ENCODE measurements around the gene PROM2.

PROM2 gene

GRCh38 chr2:95284886-95285541 lies 10.8 kb downstream of the PROM2 start:
- H4K20me1 ChIP-seq: no peaks in the 10 kb centered on the region
- no peak overlapping the region for H3K4me3 ChIP-seq
- no peak for TF ChIP-seq Cebpa-rat (IDR thresholded peaks at IDR 0.05)
- H3K27ac ChIP-seq: no peak overlapping the region
- no peaks in the 10 kb centered on the region for H3K4me1 ChIP-seq
- H3K9ac ChIP-seq: no peak overlapping the region
- no peak overlapping the region for H3K4me2 ChIP-seq
- peaks cover under 1% of the 10 kb centered on the region; the same call in 1 of the 2 replicates for H3K9me3 ChIP-seq
- H3K27me3 ChIP-seq: no peaks in the 10 kb centered on the region
- no peaks in the 10 kb centered on the region for H3K36me3 ChIP-seq

GRCh38 chr2:95285542-95285932 lies 11.3 kb downstream of the PROM2 start:
- no peak overlapping the region for H3K4me2 ChIP-seq
- H3K4me3 ChIP-seq: no peak overlapping the region
- peaks cover 6% of the 10 kb centered on the region for H3K9me3 ChIP-seq
- no peaks in the 10 kb centered on the region for H3K36me3 ChIP-seq
- H4K20me1 ChIP-seq: no peaks in the 10 kb centered on the region
- no peaks in the 10 kb centered on the region for H3K4me1 ChIP-seq
- no peaks in the 10 kb centered on the region for H3K27me3 ChIP-seq
- H3K27ac ChIP-seq: no peak overlapping the region
- no peak overlapping the region for H3K9ac ChIP-seq
- TF ChIP-seq Cebpa-rat (IDR thresholded peaks at IDR 0.05): no peak

- Histone ChIP-seq H3K27me3 (no peaks in the 10 kb centered on the region), H3K27ac (no peak overlapping the region), H3K4me1 (no peaks in the 10 kb centered on the region), H3K4me2 (no peak overlapping the region), H4K20me1 (no peaks in the 10 kb centered on the region), H3K36me3 (no peaks in the 10 kb centered on the region), H3K9ac (no peak overlapping the region), H3K9me3 (peaks cover 24% of the 10 kb centered on the region), H3K4me3 (no peak overlapping the region)
- TF ChIP-seq Cebpa-rat (IDR thresholded peaks at IDR 0.05): no peak
These were observed 13.1 kb downstream of the PROM2 start for GRCh38 chr2:95287336-95287735.

- no peaks in the 10 kb centered on the region for H3K27me3 ChIP-seq
- no peak overlapping the region for H3K4me2 ChIP-seq
- H3K4me3 ChIP-seq: no peak overlapping the region
- H3K27ac ChIP-seq: no peak overlapping the region
- no peak overlapping the region for H3K9ac ChIP-seq
- no peak for TF ChIP-seq Cebpa-rat (IDR thresholded peaks at IDR 0.05)
- H4K20me1 ChIP-seq: no peaks in the 10 kb centered on the region
- no peaks in the 10 kb centered on the region for H3K36me3 ChIP-seq
- no peaks in the 10 kb centered on the region for H3K4me1 ChIP-seq
- H3K9me3 ChIP-seq: peaks cover 27% of the 10 kb centered on the region
These were observed 13.6 kb downstream of the PROM2 start for GRCh38 chr2:95287806-95288205.

- Histone ChIP-seq H3K9me3 (peaks cover 27% of the 10 kb centered on the region), H3K4me1 (no peaks in the 10 kb centered on the region), H4K20me1 (no peaks in the 10 kb centered on the region), H3K36me3 (no peaks in the 10 kb centered on the region), H3K4me2 (no peak overlapping the region), H3K27me3 (no peaks in the 10 kb centered on the region), H3K9ac (no peak overlapping the region), H3K4me3 (no peak overlapping the region), H3K27ac (no peak overlapping the region)
- no peak for TF ChIP-seq Cebpa-rat (IDR thresholded peaks at IDR 0.05)
These were observed 15.0 kb downstream of the PROM2 start for GRCh38 chr2:95289253-95289652.

GRCh38 chr2:95291222-95291621 lies 17.0 kb downstream of the PROM2 start:
- Histone ChIP-seq H3K27me3 (0 out of 2 replicates have a peak, but pooled peaks cover under 1% of the 10 kb centered on the region), H3K4me2 (no peak overlapping the region), H3K9me3 (peaks cover 27% of the 10 kb centered on the region), H4K20me1 (no peaks in the 10 kb centered on the region), H3K4me3 (no peak overlapping the region), H3K27ac (no peak overlapping the region), H3K9ac (no peak overlapping the region), H3K36me3 (no peaks in the 10 kb centered on the region), H3K4me1 (no peaks in the 10 kb centered on the region)
- no peak for TF ChIP-seq Cebpa-rat (IDR thresholded peaks at IDR 0.05)

GRCh38 chr2:95292623-95293260 lies 18.5 kb downstream of the PROM2 start:
- H3K9ac ChIP-seq: no peak overlapping the region
- no peak overlapping the region for H3K4me2 ChIP-seq
- peaks cover 27% of the 10 kb centered on the region for H3K9me3 ChIP-seq
- no peak for TF ChIP-seq Cebpa-rat (IDR thresholded peaks at IDR 0.05)
- 0 out of 2 replicates have a peak, but pooled peaks cover 5% of the 10 kb centered on the region for H3K27me3 ChIP-seq
- no peaks in the 10 kb centered on the region for H4K20me1 ChIP-seq
- H3K4me3 ChIP-seq: no peak overlapping the region
- H3K36me3 ChIP-seq: no peaks in the 10 kb centered on the region
- no peak overlapping the region for H3K27ac ChIP-seq
- no peaks in the 10 kb centered on the region for H3K4me1 ChIP-seq

GRCh38 chr2:95294579-95295250 lies 20.5 kb downstream of the PROM2 start:
- Histone ChIP-seq H3K4me1 (no peaks in the 10 kb centered on the region), H3K4me3 (no peak overlapping the region), H3K9ac (no peak overlapping the region), H4K20me1 (no peaks in the 10 kb centered on the region; the same call in 1 of the 2 replicates), H3K4me2 (no peak overlapping the region), H3K36me3 (no peaks in the 10 kb centered on the region), H3K9me3 (peaks cover 27% of the 10 kb centered on the region), H3K27me3 (0 out of 2 replicates have a peak, but pooled peaks cover 5% of the 10 kb centered on the region), H3K27ac (no peak overlapping the region)
- TF ChIP-seq Cebpa-rat (IDR thresholded peaks at IDR 0.05): no peak

- TF ChIP-seq Cebpa-rat (IDR thresholded peaks at IDR 0.05): no peak
- Histone ChIP-seq H3K36me3 (no peaks in the 10 kb centered on the region), H3K9me3 (peaks cover 23% of the 10 kb centered on the region), H3K4me1 (no peaks in the 10 kb centered on the region), H3K9ac (no peak overlapping the region), H3K27me3 (0 out of 2 replicates have a peak, but pooled peaks cover 5% of the 10 kb centered on the region), H3K4me2 (no peak overlapping the region), H3K4me3 (no peak overlapping the region), H4K20me1 (no peaks in the 10 kb centered on the region; the same call in 1 of the 2 replicates), H3K27ac (no peak overlapping the region)
These were observed 21.1 kb downstream of the PROM2 start for GRCh38 chr2:95295376-95295775.

- no peaks in the 10 kb centered on the region; the same call in 1 of the 2 replicates for H4K20me1 ChIP-seq
- no peak for TF ChIP-seq Cebpa-rat (IDR thresholded peaks at IDR 0.05)
- no peak overlapping the region for H3K9ac ChIP-seq
These were observed 21.8 kb downstream of the PROM2 start for GRCh38 chr2:95296011-95296410.

More at GRCh38 chr2:95296011-95296410, 21.8 kb downstream of the PROM2 start:
- Histone ChIP-seq H3K9me3 (peaks cover 17% of the 10 kb centered on the region), H3K27ac (no peak overlapping the region), H3K4me2 (no peak overlapping the region), H3K27me3 (0 out of 2 replicates have a peak, but pooled peaks cover 5% of the 10 kb centered on the region), H3K4me1 (no peaks in the 10 kb centered on the region), H3K4me3 (no peak overlapping the region), H3K36me3 (no peaks in the 10 kb centered on the region)
